GM21447 (cell line): ENCODE data around the gene CA5A.
"Not testable (repeated sequence)": the region's sequence is repeated elsewhere in the genome, so short reads cannot be mapped to it uniquely, and the experiment has no call there.

Source experiments
- ATAC-seq: cut with Tn5 transposase; IDR thresholded peaks from one replicate; pipeline ENCODE4 v1.9.1; 2021; ENCODE audit not compliant: unreplicated experiment

The CA5A gene

DNA sequence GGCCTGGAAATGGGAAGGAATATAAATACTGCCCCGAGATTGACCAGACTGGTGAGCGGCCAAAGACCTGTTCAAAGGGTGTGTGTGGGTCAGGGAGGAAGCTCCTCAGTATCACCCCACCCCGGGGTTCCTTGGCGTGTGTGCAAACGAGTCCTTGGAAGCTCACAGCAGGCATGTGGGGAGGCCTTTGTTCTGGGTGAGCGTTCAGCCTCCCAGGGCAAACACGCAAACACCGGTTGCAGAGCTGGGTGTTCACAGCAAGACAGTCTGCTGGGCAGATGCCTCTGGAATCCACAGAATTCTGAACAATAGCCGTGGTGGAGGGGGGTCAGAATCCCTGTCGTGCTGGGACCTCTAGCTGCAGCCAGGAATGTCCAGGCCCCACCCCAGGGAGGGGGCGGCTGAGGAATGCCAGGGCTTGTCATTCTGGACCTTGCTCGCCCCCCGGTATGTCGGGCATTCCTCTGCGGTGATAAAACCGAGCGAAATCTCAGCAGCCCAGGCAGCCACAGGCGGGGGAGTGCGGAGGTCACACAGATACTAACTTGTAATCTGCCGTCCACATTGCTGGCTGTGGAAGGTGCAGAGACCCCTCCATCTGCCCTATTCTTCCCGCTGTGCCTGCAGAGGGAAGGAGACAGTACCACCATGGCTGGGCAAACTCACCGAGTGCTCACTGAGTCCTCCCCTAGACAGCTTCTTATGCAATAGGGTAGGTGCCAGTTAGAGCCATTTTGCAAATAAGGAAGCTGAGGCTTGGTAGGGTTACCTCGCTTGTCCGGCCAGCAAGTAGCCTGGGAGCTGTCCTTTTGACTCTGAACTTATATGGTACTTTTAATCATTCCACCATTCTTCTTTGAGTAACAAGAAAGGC is 65.7 kb downstream of the CA5A start:
- not testable (repeated sequence) for ATAC-seq

GRCh38 chr16:87869879-87870417 is 66.4 kb downstream of the CA5A start:
- not testable (repeated sequence) for ATAC-seq

DNA sequence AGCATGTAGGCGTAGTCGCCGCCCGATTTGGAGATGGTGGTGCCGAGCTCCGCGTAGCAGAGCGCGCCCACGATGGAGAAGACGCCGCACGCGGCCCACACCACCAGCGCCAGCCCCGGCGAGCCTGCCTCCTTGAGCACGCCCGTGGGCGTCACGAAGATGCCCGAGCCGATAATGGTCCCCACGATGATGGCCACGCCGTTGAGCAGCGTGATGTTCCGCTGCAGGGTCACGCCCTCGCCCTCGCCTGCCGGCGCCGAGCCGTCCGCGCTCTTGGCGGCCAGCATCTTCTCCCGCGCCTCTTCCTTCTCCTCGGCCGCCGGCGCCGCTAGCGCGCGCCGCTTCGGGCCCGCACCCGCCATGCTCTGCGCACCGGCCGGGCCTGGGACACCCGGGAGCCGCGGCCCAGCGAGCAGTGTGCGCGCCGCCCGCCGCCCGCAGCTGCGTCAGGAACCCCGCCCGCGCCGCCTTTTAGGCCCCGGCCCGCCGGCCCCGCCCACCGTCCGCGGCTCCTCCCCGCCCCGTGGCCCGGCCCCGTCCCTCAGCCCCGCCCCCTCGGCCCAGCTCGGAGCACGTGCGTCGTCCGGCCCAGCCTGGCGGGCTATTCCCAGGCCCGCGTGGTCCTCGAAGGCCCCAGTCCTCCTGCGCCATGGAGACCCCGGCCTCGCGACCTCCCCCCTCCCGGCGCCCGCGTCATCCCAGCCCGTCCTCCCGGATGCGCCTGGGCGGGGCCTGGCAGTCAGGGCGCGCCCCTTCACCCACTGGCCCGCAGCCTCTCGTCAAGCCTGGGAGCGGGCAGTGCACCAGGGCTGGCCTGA is 67.1 kb downstream of the CA5A start, which contains the start of gene SLC7A5:
SLC7A5 (minus strand) TSS at position 447 of the 818 bp plus-strand sequence; CDS start at position 362, 85 bp downstream.
- not testable (repeated sequence) for ATAC-seq

DNA sequence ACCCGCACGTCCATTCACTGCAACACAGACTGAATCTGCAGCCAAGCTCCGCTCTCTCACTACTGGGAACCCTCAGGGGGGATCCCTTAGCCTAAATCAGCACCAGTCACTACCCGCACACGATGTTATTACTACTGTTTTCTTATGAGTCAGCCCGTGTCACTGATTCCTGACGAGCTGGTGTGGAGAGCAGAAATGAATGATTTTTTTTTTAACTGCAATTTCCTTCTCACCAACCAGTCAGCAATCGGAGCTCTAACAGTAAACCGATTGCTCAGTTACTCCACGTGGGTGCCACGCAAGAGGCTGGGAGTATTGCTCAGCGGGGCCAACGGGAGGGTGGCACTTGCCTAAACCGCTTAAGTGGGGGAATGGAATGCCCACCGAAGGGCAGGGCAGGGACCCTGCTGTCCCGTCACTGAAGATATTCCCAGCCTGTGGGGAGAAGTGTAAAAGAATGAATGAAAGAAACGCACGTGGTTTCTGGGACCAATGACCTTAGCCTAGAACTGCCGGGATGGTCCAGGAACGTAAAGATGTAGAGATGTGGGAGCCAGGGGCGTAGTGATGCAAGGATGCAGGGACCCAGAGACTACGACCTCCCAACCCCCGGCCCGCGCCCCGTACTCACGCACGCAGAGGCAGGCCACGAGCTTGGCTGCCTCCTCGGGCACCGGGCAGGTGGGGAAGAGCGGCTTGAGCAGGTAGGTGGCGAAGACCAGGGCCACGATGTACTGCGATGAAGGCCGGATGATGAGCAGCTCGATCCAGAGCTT is 67.9 kb downstream of the CA5A start:
- peak; percentile 37 for ATAC-seq

- ATAC-seq = not testable (repeated sequence)
These were observed 70.3 kb downstream of the CA5A start for GRCh38 chr16:87865902-87866555.

DNA sequence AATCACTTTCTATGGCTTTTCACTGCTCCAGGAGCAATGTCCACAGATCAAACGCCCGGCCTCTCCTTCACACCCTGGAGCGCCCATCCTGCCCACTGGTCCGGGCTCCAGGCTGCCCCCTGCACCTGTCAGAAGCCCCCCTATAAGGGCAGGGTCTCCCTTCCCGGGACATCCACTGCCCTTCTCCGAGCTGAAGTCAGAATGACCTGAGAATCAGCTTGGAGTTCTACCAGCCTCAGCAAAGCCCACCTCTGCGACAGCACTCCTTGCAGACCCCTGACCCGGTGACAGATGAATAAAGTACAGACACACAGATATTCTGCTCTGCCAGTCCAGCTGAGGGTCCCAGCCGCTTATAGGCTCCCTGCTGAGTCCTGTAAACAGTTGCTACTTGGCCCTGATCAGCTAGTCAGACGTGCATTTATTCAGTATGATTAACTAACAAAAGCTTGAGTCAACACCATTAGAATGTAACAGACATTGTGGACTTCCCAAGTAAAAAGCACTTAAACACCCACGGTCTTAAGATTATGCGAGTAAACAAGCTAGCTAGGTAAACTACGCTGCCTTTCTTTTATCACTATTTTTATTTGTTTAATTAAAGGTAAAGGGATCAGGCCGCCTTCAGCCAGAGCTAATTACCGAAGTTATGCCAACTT is 71.9 kb downstream of the CA5A start:
- no peak for ATAC-seq

DNA sequence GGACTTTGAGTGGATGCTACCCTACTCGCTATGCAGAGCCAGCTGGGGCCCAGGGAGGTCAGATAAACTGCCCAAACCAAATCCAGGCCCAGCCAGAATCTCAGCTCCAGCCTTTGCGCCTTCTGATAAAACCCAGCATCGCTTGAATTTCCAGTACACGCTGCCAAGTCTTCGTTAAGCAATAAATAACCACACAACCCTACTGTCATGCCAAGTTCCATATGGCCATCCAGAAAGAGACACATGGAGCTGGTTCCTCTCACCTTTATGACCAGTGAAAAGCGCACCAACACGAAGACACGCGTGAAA is 73.0 kb downstream of the CA5A start:
- ATAC-seq = not testable (repeated sequence)

DNA sequence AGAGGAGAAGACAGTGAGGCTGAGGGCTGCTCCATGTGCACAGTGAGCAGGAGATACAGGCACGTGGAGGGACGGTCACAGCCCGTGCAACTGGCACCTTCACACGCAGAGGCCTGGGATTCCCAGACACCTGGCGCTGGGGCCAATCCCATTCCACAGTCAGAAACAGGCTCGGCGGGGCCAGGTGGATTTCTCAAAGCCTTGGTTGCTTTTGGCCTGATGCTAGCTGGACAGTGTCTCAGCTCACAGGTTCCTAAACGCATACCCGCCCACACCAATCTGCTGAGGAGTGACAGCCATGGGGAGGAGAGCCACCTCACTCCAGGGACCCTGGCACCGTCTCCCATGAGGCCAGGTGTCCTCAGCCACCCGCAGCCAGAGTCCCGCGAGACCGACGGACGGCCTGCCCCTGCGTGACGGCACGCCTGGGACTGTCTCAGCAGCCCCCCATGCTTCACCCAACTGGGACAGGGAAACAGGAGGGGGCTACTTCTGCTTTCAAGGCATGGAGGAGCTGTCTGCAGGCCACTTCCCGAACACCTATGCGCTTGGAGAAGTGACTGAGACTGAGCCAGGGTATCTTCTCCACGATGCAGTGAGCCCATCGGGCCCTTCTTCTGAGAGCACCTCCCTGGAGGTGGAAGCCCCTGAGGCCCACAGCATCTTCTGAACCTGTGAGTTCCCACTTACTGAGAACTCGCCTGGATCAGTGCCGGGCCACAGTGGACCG is 73.6 kb downstream of the CA5A start:
- not testable (repeated sequence) for ATAC-seq

DNA sequence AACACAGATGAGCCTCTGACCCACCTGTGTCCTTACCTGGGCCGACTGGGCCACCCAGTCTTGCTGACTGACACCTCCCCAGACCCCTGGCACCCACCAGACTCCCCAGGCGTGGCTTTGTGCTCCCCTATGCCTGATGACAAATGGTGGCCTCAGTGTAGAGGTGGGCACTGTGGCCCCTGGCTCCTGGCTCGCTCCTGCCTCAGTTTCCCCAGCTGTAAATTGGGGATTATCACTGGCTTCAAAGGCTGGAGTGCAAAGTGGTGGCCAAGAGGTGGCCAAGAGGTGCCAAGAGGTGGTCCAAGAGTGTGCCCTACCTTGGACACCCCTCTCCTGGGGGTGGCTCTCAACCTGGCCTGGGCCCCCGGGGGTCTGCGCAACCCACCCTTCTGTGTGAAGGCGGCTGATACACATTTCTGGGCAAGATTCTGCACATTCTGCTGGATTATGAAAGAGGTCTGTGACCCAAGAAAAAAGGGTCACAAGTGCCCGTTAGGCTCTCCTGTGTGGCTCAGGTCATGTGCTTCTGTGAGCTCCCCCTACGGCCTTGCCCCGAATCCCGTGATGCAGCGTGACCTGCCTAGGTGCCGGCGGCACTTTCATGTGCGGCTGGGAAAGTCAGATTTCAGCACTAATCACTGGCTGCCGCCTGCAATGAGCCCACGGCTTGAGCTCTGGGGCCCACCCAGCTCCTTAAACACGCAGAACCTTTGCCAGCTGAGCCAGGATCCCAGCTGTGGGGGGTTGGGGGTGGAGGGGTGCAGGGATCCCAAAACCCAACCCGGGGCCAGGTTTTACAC is 74.8 kb downstream of the CA5A start:
- ATAC-seq = not testable (repeated sequence)

- ATAC-seq = no peak
These were observed 75.6 kb downstream of the CA5A start for GRCh38 chr16:87860553-87861299.

- ATAC-seq = not testable (repeated sequence)
These were observed 78.0 kb downstream of the CA5A start for GRCh38 chr16:87858151-87858993.

- no peak for ATAC-seq
These were observed 79.5 kb downstream of the CA5A start for GRCh38 chr16:87856791-87857228.

DNA sequence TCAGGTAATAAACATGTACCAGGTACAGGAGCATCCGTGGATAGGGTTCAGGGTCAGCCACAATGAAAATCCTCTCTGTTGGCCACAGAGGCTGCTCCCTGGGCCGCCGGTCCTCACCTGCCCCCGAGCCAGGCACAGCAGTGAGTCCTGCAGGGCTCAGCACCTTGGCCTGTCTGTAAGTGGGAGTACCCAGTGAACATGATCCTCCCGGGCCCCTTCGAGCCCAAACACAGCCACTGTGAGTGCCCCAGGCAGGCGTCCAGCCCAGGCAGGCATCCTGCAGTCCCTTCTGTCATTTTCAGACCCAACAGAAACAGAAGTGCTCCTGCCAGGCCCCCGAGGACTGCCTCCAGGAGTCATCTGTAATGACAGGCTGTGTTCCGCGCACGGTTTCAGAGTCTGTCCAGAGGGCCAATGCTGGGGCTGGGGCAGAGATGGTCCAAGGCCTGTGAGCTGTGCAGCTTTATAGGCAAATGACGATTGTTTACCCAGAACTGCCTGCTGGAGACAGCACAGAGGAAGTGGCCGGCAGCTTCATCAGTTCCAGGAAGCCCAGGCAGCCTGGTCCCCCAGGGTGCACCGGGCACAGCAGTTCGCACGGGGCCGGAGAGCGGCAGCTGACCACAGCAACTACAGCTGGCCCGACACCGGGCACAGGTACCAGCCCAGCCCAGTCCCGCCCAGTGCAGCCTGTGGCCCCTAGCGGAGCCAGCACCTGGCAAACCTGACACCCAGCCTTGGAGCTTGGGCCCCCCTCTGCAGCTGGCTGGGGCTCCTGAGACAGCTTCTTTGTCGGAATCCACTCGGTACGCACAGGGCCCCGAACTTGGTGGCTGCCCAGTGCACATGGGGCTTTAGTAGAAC is 80.2 kb downstream of the CA5A start:
- ATAC-seq = no peak

GRCh38 chr16:87854907-87855683 is 81.2 kb downstream of the CA5A start:
- ATAC-seq = no peak
